ENCODE data around the gene MAML2. TPM values are rescaled to one million over a fixed set of nuclear protein-coding genes. Genes with fewer than 3 reads are reported as not detected.
A peak's percentile ranks its signal among the peaks of the same experiment; 100 is the strongest.
"Not testable (repeated sequence)": the region's sequence is repeated elsewhere in the genome, so short reads cannot be mapped to it uniquely, and the experiment has no call there.

Gene MAML2
- polyA plus RNA-seq, 4 donors: 27.8 to 33.5 (median 32.1) TPM

- DNase-seq (ENCODE audit: low read depth in 4 of 4, low spot score in 3 of 4): no peak
Observed at GRCh38 chr11:96273507-96273906, 69.5 kb downstream of the MAML2 start.

DNA sequence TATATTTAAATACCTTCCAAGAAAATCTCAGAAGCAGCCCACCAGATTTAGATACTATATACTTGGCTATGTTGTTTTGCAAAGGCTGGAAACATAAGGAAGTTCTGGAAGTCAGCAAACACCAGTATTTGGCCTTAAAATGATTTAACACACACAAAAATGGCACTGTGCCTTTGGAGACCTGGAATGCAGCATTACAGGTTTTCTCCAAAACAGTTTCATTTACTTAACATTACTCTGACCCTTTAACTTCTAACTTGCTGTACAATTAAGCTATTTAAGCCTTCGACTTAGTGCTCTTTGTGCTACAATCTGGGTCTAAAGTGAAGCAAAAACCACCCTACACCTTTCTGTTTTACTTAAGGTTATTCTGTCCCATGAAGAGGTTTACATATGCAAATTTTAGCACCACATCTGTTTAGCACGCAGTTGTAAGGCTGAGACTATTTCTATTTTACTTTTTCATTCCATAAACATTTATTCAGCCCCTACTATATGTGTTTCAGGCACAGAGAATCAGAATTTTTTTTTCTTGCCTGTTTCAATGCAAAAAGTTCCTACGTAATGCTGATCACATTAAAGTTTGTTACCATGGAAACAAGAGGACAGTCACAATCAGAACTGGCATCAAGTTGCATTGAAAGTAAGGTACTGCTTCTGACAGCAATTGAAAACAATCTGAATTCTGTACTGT, 70.3 kb downstream of the MAML2 start:
- DNase-seq (ENCODE audit: low read depth in 4 of 4, low spot score in 3 of 4): peak in 1 of 4 donors; percentile 73

DNA sequence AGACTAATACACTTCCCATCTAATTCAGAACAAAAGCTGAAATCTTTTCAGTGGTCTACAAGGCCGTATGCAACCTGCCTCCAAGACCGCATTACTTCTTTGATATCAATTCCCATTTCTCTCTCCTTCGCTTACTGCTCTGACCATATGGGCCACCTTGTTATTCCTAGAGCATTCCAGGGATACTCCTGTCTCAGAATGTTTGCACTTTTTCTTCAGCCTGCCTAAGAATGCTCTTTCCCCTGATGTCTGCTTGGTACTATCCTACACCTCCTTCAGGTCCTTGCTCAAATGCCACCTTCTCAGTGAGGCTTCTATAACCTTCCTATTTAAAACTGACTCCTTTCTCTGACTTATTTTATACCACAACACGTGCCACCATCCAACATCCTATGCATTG, 71.2 kb downstream of the MAML2 start:
- no peak for DNase-seq (ENCODE audit: low read depth in 4 of 4, low spot score in 3 of 4)

GRCh38 chr11:96271352-96271751, 71.6 kb downstream of the MAML2 start:
- not testable (repeated sequence) for DNase-seq (ENCODE audit: low read depth in 4 of 4, low spot score in 3 of 4)

GRCh38 chr11:96268527-96268926, 74.5 kb downstream of the MAML2 start:
- DNase-seq (ENCODE audit: low read depth in 4 of 4, low spot score in 3 of 4): not testable (repeated sequence)

DNA sequence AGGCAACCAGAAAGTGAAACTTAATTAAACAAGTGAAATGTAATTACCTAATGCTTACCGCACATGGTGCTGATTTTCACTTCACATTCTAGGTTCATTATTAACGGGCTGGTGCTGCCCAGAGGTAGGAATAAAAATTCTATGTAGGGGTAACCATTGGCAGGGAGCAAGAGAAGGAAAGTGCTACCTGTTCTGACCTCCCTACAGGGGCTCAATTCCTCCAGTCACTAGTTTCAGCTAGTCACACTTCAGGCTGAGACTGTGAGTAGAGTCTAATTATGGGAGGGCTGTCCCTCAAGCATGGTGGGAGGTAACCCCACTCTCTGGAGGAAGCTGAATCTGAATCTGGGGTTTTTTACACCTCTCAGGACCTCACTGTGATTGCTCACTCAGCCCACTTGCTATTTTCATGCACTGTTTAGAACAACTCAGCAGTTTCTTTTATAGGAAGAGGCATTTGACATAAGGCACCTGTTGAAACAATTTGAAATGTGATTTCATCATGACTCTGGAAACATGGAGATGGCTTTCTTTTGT, 75.4 kb downstream of the MAML2 start:
- DNase-seq (ENCODE audit: low read depth in 4 of 4, low spot score in 3 of 4): no peak

- DNase-seq (ENCODE audit: low read depth in 4 of 4, low spot score in 3 of 4): no peak
Observed at GRCh38 chr11:96267001-96267495, 75.9 kb downstream of the MAML2 start.

DNA sequence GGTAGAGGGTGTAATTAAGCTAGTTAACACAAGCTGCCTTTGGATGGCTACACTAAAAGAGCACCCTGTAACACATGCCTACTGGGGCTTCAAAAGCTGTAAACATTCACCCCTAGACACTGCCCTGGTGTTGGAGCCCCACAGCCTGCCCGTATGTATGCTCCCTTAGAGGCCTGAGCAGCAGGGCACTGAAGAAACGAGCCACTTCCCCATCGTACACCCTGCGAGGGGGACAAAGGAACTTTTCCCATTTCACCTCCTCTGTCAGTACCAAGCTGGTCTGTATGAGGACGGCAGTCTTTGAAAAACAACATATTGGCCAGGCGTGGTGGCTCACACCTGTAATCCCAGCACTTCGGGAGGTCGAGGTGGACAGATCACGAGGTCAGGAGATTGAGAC, 77.0 kb downstream of the MAML2 start:
- DNase-seq (ENCODE audit: low read depth in 4 of 4, low spot score in 3 of 4): no peak

- no peak for DNase-seq (ENCODE audit: low read depth in 4 of 4, low spot score in 3 of 4)
Observed at GRCh38 chr11:96265220-96265737, 77.7 kb downstream of the MAML2 start.

DNA sequence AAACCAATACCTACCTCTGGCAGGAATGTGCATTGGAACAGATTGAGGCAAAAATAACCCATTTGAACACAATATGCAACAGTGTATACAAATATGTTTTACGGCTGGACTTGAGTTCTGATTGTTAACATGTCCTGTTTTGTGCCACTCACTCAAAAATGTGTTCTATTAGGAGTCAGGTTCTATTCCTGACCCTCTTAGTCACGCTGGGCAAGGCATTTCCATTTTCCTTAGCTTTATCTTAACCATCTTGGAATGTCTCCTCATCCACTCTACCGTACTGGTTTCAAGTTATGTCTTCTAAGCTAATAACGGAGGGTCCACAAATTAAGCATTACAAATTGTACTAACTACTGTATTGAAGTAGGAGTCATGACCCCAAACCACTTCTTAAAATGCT, 78.6 kb downstream of the MAML2 start:
- no peak for DNase-seq (ENCODE audit: low read depth in 4 of 4, low spot score in 3 of 4)

- DNase-seq (ENCODE audit: low read depth in 4 of 4, low spot score in 3 of 4): no peak
Observed at GRCh38 chr11:96263238-96263763, 79.7 kb downstream of the MAML2 start.

- DNase-seq (ENCODE audit: low read depth in 4 of 4, low spot score in 3 of 4): no peak
Observed at GRCh38 chr11:96260532-96260931, 82.5 kb downstream of the MAML2 start.

GRCh38 chr11:96260067-96260511, 82.9 kb downstream of the MAML2 start:
- no peak for DNase-seq (ENCODE audit: low read depth in 4 of 4, low spot score in 3 of 4)

GRCh38 chr11:96259134-96259830, 83.7 kb downstream of the MAML2 start:
- no peak for DNase-seq (ENCODE audit: low read depth in 4 of 4, low spot score in 3 of 4)

- DNase-seq (ENCODE audit: low read depth in 4 of 4, low spot score in 3 of 4): no peak
Observed at GRCh38 chr11:96257972-96258934, 84.7 kb downstream of the MAML2 start.

GRCh38 chr11:96257036-96257435, 86.0 kb downstream of the MAML2 start:
- DNase-seq (ENCODE audit: low read depth in 4 of 4, low spot score in 3 of 4): no peak

DNA sequence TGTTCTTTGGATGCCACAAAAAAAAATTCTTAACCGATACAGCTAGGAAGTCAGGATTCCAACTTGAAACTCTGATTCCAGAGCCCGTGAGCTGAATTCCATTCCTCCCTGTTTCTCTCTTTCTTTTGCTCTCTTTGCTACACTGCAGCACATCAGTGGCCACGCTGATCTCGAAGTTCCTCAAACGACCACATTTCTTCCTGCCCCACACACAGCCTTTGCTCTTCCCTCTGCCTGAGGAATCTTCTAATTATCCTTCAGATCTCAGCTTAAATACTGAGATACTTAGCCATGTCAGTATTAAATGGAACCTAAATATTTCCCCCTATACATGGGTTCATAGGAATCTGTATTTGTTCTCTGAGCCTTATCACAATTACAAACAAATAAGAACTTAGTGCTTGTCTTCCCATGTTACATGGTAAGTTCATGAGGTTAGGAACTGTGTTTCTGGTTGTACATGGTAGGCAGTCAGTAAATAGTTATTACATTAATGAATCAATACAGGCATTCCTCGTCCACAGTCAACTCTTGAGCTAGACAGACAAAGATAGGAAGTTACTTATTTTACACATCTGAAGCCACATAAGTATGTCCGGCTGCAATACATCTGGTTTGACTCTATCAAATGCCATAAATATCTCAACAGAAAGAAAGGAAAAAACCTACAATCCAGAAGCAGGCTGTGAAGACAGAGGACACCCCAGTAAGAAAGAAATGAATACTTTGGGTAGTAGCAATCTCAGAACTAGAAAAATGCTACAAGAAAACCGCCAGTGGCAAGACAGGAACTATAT, 86.6 kb downstream of the MAML2 start:
- no peak for DNase-seq (ENCODE audit: low read depth in 4 of 4, low spot score in 3 of 4)

DNA sequence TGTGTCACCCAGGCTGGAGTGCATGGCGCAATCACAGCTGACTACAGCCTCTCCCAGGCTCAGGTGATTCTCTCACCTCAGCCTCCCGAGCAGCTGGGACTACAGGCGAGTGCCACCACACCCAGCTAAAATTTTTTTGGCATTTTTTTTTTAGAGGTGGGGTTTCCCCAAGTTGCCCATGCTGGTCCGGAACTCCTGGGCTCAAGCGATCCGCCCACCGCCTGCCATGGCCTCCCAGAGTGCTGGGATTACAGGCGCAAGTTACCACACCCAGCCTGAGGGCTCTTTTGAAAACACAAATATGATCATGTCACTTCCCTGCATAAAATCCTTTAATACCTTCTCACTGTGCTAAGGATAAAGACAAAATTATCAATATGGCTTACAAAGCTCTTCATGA, 88.1 kb downstream of the MAML2 start:
- DNase-seq (ENCODE audit: low read depth in 4 of 4, low spot score in 3 of 4): no peak

GRCh38 chr11:96254087-96254486, 88.9 kb downstream of the MAML2 start:
- DNase-seq (ENCODE audit: low read depth in 4 of 4, low spot score in 3 of 4): no peak
